HG03571 (cell line): ENCODE results near the gene SYT12.
"Not testable (repeated sequence)": the region's sequence is repeated elsewhere in the genome, so short reads cannot be mapped to it uniquely, and the experiment has no call there.

ENCODE experiments used
- ATAC-seq: cut with Tn5 transposase; IDR thresholded peaks from one replicate; pipeline ENCODE4 v1.9.1; 2021; ENCODE audit not compliant: unreplicated experiment

Gene SYT12, protein sequence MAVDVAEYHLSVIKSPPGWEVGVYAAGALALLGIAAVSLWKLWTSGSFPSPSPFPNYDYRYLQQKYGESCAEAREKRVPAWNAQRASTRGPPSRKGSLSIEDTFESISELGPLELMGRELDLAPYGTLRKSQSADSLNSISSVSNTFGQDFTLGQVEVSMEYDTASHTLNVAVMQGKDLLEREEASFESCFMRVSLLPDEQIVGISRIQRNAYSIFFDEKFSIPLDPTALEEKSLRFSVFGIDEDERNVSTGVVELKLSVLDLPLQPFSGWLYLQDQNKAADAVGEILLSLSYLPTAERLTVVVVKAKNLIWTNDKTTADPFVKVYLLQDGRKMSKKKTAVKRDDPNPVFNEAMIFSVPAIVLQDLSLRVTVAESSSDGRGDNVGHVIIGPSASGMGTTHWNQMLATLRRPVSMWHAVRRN

DNA sequence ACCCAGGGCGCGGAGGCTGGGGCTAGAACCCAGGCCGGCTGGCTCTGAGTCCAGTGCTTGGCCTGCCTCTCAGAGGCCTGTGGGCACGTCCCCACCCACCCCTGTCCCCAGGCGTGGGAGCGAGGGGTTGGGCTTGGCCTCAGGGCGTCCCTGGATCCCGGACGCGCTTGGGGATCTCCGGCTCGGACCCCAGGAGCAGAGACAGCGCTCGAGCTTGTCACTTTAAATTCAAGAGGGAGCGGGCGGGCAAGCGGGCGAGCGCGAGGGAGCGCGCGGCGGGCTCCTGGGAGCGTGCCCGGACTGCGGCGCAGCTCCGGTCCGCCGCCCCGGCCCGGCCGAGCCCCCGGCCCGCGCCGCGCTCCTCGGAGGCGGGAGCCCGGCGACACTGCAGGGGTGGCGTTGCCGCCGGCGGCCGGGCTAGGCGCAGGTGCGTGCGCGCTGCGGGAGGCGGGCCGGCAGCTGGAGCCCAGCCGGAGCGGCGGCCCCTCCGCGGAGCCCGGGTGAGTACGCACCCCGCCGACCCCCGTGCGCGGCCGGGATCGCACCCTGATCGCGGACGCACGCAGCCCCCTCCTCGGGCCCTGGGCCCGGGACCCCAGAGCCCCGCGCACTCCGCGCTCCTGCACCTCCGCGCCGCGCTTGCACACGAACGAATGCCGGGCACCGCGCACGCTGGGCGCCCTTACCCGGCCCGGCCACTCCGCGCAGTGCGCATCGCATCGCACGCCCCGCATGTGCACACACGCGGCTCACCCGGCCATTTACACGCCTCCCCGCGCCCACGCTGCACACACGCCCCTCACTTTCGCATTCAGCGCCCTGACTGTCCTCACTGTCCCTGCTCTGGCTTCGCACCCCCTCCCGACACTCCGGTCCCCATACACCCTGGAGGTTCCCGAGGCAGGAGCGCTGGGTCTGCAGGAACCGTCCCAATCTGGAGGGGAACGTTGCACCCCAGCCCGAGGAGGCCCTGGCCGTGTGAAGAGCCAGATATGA is at the start of gene SYT12:
Gene SYT12, plus strand, starts transcription at position 174 of the 996 bp plus-strand sequence. CDS start 7,011 bp downstream, outside the sequence.
- no peak for ATAC-seq

DNA sequence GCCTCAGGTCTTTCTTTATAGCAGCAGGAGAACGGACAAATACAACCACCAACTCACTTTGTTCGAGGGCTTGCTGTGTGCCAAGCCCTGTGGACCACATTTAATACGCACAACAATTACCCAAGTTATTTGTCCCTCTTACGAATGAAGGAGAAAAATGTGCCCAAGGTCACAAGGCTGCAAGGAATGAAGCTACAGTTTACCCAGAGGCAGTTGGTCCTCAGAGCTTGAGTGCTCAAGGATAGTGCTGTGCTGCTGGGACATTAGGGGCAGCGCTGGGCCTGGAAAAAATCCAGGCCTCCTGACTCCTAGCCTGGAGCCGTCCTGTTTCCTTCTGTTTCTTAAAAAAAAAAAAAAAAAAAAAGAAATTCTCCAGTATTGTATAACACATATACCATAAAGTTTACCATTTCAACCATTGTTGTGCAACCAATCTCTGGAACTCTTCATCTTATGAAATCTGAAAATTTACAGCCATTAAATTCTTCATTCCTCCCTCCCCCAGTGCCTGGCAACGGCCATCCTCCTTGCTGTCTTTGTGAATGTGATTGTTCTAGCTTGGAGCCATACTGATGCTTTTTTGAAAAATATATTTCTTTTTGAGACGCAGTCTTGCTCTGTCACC is 48.9 kb upstream of the SYT12 start:
- no peak for ATAC-seq

GRCh38 chr11:66974724-66975404 is 48.1 kb upstream of the SYT12 start, which contains the start of gene C11orf86:
Gene C11orf86 (plus strand): TSS chr11:66975304. CDS start chr11:66975363, 59 bp downstream.
- no peak for ATAC-seq

GRCh38 chr11:66975405-66976027 is 47.4 kb upstream of the SYT12 start:
- ATAC-seq, result no peak

DNA sequence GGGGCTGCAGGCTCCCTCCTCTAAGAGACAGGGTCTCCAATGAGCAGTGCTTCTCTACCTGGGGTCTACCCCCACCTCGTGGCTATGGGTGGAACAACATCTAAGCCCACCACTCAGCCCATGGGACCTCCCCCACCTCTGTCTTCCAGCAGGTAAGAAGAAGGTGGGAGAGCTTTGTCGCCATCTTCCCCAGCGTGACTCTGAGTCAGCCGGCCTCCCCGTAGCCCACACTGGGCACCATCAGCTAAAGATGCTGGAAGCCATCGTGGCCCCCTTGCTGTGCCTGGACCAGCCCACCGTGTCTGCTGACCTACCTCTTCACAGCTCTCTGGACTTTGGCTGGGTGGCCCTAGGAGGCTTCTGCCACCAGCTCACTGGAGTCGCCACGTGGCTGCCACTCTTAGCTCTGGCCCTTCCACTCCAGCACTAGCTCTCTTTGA is 46.9 kb upstream of the SYT12 start:
- ATAC-seq, result no peak

DNA sequence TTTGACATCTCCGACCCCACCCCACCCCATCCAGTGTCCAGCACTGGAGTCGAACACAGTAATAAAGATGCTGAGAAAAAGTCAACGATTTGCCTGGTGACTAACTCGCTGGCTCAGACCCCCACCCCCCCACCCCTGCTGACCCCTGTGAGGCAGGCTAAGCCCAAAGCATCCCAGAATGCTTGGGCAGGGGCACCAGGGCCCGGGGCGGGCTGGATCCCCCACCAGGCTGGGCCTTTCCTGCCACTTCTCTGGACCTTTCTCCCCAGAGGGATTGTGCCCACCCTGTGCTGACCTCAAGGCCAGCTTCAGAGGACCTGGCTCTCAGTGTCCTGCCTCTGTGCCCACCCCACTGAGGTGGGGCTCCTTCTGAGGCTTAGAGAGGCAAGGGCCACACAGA is 46.0 kb upstream of the SYT12 start:
- no peak for ATAC-seq

- no peak for ATAC-seq
Observed at GRCh38 chr11:66978229-66978628, 44.7 kb upstream of the SYT12 start.

DNA sequence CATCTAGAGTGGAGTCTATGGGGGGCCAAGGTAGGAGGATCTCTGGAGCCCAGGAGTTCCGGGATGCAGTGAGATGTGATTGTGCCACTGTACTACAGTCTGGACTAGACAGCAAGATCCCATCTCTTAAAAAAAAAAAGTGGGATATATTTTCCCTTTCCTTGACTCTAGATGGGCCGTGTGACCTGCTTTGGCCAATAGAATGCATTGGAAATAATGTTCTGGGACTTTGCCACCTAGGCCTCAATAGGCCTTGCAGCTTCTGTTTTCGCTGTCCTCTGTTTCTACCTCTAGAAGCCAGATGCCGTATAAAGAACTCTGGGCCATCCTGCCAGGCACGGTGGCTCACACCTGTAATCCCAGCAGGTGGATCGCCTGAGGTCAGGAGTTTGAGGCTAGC is 44.2 kb upstream of the SYT12 start:
- ATAC-seq, result no peak

DNA sequence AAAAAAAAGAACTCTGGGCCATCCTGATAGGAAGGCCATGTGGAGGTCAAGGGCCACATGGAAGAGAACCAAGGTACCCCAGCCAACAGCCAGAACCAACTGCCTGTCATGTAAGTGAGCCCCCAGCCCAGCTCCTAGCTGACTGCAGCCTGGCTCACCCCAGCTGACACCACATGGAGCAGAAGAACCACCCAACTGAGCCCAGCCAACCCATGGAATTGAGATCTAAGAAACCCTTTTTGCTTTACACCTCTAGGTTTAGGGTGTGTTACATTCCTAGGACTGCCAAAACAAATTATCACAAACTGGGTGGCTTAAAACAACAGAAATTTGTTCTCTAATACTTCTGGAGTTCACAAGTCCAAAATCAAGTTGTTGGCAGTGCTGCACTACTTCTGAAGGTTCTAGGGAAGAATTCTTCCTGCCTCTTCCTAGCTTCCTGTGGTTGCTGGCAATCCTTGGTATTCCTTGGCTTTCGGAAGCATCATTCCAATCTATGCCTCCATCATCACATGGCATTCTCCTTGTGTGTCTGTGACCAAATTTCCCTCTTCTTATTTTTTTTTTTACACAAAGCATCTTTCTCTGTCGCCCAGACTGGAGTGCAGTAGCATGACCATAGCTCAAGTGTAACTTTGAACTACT is 43.5 kb upstream of the SYT12 start:
- no peak for ATAC-seq

- ATAC-seq, result no peak
Observed at GRCh38 chr11:66981976-66982578, 40.9 kb upstream of the SYT12 start.

DNA sequence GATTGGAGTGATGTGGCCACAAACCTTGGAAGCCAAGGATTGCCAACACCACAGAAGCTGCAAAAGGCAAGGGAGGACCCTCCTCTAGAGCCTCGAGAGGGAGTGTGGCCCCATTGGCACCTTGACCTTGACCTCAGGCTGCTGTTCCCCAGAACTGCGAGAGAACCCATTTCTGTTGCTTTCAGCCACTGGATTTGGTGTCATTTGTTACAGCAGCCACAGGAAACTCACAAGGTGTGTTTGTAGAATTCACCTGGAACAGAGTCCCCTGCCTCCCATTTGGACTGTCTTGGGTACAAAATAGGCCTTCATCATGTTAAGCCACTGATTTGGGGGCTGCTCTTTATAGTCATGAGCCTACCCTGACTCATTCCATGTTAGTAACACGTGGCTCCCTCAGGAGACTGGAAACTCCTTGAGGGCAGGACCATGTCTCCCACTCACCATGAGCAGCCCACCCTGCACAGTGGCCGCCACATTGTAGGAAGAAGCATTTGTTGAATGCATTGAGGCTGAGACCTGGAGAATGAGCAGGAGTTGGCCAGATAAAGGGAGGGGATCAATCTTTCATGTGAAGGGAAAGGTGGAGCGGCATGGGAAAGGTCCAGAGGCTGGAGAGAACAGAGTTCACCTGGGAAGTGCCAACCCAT is 39.5 kb upstream of the SYT12 start:
- ATAC-seq, result no peak

DNA sequence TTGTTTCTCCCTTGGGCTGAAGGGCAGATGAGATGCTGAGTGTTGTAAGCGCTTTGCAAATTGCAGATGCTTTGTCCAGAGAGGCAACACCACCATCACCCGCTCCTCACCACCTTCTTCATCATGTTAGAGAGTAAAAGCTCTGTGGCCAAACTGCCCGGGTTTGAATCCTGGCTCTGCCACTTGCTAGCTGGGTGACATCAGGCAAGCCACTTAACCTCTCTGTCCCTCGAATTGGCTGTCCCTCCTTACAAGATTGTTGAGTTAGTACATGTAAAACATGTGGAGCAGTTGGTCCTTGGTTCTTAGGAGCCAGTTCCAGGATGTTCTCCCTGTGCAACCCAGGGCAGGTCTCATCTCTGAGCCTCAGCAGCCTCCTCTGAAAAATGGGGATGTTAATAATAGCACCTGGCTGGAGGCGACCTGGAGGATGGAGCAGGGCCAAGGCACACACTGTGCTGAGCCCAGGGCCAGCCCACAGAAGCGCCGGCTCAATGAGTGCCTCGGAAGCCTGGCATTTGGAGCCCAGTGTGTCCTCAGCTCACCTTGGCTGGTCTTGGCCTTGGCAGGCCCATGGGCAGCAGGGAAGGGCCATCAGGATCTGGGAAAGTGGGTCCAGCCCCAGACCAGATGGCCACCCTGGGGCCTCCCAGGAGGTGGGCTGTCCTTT is 37.3 kb upstream of the SYT12 start:
- ATAC-seq, result no peak

GRCh38 chr11:66986178-66986545 is 36.8 kb upstream of the SYT12 start:
- ATAC-seq, result no peak

DNA sequence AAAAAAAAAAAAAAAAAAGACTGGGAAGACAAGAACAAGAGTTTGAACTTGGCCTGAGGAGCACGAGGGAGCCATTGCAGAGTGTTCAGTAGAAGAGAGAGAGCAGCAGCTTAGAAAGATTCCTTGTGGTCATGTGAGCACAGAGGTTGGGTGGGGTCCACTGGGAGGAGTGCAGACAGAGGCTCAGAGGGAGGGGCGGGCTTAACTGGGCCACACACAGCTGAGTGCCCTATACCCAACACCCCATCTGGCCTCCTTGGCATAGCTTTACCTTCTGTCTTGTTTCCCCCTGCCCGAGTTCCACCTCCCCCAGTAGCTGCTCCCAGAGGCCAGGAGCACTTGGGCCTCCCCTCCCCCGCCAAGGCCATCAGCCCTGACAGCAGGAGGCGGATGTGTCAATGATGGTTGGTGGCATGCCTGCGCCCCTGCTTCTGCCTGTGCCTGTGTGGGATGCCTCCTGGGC is 35.7 kb upstream of the SYT12 start:
- ATAC-seq, result no peak

DNA sequence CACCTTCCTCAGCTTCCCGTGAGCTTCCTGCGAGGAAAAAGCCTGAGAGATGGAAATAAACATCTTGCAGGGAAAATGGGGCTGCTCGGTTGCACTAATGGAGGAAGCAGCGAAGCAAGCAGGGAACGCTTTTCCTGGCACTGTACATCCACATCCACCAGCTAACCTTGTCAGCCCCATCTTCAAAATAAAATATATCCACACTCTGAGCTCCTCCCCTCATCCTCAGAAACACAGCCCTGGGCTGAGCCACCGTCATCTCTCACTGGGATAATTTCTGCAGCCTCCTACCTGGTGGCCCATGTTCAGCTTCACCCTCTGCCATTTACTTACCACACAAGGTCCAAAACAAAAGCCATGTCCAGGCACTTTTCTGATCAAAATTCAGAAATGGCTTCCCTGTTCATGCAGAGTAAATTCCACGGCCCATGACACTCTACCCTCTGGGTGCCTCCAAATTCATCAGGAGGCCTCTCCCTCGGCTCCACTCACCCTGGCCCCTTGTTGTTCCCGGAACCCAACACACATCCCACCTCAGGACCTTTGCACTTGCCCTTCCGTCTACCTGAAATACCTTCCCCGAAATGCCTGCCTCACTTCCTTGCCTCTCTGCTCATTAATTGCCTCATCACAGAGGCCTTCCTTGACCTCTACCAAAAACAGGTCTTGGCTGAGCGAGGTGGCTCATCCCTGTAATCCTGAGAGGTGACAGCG is 34.9 kb upstream of the SYT12 start:
- no peak for ATAC-seq

DNA sequence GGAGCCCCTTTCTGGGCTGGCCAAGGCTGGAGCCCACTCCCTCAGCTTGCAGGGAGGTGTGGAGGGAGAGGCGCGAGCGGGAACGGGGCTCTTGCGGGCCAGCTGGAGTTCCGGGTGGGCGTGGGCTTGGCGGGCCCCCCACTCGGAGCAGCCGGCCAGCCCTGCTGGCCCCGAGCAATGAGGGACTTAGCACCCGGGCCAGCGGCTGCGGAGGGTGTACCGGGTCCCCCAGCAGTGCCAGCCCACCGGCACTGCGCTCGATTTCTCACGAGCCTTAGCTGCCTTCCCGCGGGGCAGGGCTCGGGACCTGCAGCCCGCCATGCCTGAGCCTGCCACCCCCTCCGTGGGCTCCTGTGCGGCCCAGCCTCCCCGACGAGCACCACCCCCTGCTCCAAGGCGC is 34.2 kb upstream of the SYT12 start:
- ATAC-seq, result not testable (repeated sequence)

DNA sequence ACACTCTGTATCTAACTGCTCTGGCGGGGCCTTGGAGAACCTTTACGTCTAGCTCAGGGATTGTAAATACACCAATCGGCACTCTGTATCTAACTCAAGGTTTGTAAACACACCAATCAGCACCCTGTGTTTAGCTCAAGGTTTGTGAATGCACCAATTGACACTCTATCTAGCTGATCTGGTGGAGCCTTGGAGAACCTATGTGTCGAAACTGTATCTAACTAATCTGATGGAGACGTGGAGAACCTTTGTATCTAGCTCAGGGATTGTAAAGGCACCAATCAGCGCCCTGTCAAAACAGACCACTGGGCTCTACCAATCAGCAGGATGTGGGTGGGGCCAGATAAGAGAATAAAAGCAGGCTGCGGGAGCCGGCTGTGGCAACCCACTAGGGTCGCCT is 33.6 kb upstream of the SYT12 start:
- ATAC-seq, result not testable (repeated sequence)
